GM21825 (cell line): ENCODE data around the gene SNX17.
A peak's percentile ranks its signal among the peaks of the same experiment; 100 is the strongest.
"Not testable (repeated sequence)": the region's sequence is repeated elsewhere in the genome, so short reads cannot be mapped to it uniquely, and the experiment has no call there.

Experiments
- ATAC-seq: cut with Tn5 transposase; IDR thresholded peaks from one replicate; pipeline ENCODE4 v1.9.1; 2021; ENCODE audit warnings: mild to moderate bottlenecking, moderate library complexity; ENCODE audit not compliant: unreplicated experiment

The SNX17 gene, protein sequence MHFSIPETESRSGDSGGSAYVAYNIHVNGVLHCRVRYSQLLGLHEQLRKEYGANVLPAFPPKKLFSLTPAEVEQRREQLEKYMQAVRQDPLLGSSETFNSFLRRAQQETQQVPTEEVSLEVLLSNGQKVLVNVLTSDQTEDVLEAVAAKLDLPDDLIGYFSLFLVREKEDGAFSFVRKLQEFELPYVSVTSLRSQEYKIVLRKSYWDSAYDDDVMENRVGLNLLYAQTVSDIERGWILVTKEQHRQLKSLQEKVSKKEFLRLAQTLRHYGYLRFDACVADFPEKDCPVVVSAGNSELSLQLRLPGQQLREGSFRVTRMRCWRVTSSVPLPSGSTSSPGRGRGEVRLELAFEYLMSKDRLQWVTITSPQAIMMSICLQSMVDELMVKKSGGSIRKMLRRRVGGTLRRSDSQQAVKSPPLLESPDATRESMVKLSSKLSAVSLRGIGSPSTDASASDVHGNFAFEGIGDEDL

DNA sequence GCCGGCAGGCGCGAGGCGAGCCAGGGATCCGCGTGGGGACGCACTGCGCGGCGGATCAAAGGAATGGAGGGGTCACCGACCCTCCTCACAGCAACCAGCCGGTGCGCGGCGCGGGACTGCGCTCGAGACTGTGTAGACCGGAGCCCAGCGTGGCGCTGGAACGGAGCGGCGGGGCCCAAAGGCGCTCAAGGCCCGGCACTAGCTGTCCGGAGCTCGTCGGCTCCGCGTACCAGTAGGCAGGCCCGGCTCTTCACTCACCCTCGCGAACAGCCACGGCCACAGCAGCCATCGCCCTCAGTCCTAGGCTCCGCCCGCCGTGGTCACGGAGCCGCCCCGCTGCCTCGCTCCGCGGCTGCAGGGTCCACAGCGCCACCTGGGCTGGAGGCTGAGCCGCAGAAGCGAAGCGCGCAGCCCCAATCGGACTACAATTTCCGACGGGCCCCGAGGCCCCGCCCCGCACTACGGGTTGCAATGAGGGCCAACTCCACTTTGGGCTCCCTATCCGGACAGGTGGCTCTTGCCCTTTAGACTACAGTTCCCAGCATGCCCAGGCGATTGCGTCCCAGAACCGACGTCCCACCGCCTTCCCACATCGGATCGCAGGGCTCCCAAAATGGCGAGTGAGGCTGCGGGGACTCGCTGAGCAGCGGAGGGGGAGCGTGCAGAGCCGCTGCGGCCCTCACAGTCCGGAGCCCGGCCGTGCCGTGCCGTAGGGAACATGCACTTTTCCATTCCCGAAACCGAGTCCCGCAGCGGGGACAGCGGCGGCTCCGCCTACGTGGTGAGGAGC, at the start of gene SNX17, which contains the start of gene EIF2B4:
TSS of gene SNX17 (plus strand) at position 591 of the 790 bp plus-strand sequence. CDS start at position 719, 128 bp downstream.
TSS of gene EIF2B4 (minus strand) at position 313 of the 790 bp plus-strand sequence. CDS start at position 289, 24 bp downstream.
- ATAC-seq = peak; percentile 91

GRCh38 chr2:27320958-27321543, 49.4 kb upstream of the SNX17 start:
- no peak for ATAC-seq

DNA sequence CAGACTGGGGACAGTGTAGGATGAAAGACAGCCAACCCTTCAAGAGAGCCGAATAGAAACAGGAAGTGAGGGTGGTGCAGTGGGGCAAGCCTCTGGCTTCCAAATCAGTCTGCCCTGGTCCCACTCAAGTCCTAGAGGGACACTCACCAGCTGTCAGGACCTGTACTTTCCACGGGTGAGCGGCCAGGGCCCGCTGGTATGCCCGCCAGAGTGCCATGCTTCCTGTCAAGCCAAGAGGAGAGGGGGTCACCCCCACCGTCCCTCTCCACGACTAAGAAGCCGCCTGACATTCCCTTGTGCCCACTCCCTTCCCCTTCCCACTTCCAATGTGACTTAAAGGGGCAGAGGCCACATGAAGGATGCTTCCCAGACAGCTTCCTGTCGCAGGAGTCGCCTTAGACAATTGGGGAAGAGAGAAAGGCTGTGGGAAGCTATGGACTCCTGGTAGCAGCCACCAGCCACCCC, 48.1 kb upstream of the SNX17 start:
- ATAC-seq = no peak

- peak; percentile 84 for ATAC-seq
These were observed 47.4 kb upstream of the SNX17 start, which contains the start of gene MPV17 for GRCh38 chr2:27322766-27323595. TSS of gene MPV17 (minus strand) at chr2:27323097. CDS start at chr2:27322517, 580 bp downstream.

DNA sequence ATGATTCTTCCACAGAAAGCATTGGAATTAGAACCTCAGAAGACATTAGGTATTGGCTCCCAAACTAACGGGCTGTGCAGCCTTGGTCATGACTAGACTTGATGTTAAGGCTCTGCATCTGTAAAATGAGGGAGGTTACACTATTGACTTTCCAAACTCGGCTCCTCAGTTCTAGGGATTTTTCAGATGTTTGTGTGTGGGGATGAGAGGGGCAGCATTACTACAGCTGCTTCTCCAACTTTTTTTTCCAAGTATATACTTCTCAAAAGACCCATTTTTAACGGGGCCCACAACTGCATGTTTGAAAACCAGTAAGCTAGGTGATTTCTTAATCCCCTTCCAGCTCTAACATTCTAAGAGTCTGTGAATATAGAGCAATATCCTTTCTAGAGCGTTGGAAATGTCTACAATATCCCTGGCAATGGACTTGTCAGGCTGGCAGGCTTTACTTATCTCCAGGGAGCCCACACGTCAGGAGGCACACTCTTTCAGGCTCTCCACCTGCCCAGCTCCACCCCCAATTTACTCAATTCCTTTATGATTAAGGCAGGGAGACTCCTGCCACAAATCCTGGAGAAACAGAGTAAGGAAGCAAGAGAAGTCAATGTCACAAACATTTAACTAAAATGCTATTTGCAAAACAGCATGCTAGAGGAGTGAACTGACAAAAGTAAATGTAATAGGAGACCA, 46.7 kb upstream of the SNX17 start:
- ATAC-seq = no peak

DNA sequence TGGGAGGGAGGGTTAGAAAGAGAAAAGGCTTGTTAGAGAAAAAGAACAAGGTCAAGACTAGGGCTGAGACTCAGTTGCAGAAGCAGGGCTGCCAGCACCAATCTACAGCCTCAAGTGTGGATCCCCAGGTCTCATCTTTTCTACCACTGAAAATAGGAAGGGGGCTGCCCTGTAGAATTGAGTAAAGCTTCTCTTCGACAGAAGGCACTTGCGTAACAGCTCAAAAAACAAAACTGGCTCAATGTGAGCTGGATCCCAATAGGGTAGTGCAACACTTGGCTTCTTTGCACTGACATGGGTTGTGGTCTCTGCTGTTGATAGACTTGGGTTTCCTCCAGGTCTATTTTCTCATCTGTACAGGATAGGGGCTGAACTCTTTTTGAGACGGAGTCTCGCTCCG, 45.7 kb upstream of the SNX17 start:
- ATAC-seq = no peak

DNA sequence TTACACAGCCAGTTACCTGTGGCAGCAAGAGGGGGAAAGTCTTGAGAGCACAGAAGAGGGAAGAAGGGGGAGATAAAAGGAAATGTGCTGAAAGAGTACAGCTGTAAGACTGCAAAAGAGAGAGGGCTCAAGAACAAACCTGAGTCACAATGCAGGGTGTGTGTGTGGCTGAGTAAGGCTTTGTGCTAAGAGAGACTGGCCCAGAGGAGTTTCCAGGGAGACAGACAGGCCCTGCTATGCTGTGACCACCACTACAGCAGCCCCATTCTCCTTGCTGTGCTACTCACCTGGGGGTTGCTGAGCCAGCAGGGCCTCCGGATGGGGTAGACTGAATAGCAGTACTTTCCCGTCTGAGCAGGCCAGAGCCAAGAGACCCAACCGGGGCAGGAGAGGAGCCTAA, 35.1 kb upstream of the SNX17 start:
- ATAC-seq = no peak

- no peak for ATAC-seq
These were observed 34.2 kb upstream of the SNX17 start for GRCh38 chr2:27336173-27336572.

DNA sequence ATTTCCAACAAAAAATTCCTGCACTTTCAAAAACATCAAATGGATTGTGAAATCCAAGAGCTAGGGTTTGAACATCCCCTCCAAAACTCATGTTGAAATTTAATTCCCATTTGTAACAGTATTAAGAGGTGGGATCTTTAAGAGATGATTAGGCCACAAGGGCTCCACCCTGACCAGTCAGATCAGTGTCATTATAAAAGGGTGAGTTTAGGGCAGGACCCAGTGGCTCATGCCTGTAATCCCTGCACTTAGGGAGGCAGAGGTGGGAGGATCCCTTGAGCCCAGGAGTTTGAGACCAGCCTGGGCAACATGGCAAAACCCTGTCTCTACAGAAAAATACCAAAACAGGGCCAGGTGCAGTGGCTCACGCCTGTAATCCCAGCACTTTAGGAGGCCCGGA, 22.8 kb upstream of the SNX17 start:
- ATAC-seq = no peak

- no peak for ATAC-seq
These were observed 20.2 kb upstream of the SNX17 start for GRCh38 chr2:27350106-27350693.

DNA sequence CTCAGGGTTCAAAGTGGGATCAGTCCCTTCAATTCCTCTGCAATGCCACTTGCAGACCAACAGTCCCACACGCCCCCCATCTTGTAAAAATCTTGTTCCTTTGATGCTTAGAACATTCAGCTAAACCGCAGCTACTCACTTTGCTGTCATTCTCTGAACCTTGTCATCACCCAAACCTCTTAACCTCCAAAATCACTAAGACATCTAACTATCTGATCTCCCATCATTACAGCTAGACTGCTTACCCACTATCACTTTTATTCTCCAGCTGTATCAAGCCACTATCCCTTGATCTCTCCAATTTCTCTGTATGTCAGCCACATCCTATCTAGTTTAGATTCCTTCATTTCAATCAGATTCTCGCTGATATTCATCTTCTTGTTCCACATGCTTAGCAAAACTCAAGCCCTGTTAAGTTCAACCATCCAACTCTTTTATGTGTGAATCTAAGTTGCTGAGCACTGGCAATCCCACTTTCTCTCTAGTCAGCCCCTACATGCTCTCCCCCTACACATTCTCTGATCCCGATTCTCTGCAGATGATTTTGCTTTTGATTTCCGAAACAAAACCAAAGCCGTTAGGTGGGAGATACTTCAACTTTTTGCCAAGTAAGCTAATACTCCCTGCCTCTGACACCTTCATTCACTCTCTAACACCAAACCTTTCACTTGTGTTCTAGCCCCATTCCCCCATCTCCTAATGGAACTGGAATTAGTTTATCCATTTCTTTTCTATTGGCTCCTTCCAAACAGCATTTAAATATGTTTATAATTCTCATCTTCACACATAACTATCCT, 18.4 kb upstream of the SNX17 start:
- ATAC-seq = no peak

GRCh38 chr2:27353386-27353761, 17.0 kb upstream of the SNX17 start:
- not testable (repeated sequence) for ATAC-seq

DNA sequence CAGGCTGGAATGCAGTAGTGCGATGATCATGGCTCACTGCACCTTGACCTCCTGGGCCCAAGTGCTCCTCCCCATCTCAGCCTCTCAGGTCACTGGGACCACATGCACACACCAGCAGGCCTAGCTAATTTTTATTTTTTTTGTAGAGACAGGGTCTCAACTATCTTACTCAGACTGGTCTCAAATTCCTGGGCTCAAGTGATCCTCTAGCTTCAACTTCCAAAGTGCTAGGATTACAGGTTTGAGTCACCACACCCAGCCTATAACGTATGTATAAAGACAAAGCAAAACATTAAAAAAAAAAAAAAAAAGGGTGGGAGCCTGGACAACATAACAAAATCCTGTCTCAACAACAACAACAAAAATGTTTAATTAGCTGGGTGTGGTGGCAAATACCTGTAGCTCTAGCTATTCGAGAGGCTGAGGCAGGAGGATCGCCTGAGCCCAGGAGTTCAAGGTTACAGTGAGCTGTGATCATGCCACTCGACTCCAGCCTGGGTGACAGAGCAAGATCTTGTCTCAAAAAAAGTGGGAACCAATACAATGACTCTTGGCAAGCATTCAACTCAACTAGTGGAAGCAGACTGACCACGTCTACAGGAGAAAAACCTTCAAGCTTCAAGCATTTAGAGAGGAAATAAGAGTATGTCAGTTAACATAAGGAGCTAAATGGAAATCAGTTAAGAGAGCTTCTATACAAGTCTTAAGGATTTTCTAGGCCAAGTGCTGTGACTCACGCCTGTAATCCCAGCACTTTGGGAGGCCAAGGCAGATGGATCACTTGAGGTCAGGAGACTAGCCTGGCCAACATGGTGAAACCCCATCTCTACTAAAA, 16.4 kb upstream of the SNX17 start:
- no peak for ATAC-seq

DNA sequence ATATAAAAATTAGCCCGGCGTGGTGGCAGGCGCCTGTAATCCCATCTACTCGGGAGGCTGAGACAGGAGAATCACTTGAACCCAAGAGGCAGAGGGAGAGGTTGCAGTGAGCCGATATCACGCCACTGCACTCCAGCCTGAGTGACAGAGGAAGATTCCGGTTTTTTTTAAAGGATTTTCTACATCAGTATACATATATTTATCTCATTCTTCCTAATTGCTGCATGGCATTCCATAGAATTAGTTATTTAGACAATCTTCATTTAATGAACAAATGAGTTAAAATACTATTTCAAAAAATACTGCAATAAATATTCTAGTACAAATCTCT, 15.9 kb upstream of the SNX17 start:
- ATAC-seq = no peak

- ATAC-seq = peak; percentile 31
These were observed 14.4 kb upstream of the SNX17 start for GRCh38 chr2:27356056-27356381.

- ATAC-seq = peak; percentile 80
These were observed 13.8 kb upstream of the SNX17 start, which contains the start of gene GTF3C2 for GRCh38 chr2:27356382-27357181. TSS of gene GTF3C2 (minus strand) at chr2:27356764. CDS start at chr2:27343554, 13,210 bp downstream.
